HFF-Myc (cell line): ENCODE results near the gene CCS.
"Not testable (repeated sequence)": the region's sequence is repeated elsewhere in the genome, so short reads cannot be mapped to it uniquely, and the experiment has no call there.

ENCODE experiments used
- DNase-seq: peaks from one replicate; pipeline ENCODE4 v3.0.0-alpha.2; 2011; ENCODE audit warnings: low read depth; ENCODE audit errors: extremely low read depth
- H3K4me3 ChIP-seq: replicated peaks from 2 replicates; pipeline ENCODE4 v1.5.1; 2011; ENCODE audit warnings: low read depth, mild to moderate bottlenecking, control low read depth, low read length
- CTCF ChIP-seq: IDR thresholded peaks from 2 replicates; pipeline ENCODE4 v1.5.1; 2012; ENCODE audit warnings: mild to moderate bottlenecking, low read depth, low read length, control low read depth; ENCODE audit errors: missing control alignments

Gene CCS

GRCh38 chr11:66581261-66581660 is 11.7 kb upstream of the CCS start:
- no peak overlapping the region for H3K4me3 ChIP-seq
- no peak for DNase-seq
- TF ChIP-seq CTCF, result no peak

DNA sequence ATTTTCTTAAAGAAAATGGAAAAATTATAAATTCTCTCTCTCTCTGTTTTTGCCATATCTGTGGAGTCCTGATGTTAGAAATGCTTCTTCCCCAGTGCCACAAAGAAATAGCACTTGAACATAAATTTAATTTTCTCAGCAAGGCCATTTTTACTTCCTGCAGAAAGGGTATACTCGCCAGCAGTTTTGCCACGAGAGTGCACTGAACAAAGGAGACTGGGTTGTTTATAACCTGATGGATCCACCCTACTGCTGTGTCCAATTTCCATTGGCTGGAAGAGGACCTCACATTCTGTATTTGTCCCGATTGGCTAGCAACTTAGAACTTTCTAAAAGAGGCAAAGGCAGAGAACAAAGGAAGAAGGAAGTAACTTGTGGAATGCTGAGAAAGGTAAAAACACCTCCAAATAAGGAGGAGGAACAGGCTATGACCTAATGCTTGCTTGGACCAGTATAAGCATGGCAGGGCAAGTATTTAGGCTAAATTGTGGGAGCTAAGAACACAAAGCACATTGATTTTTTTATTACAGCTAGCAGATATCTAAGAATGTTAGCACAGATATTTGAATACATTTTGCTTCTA is 10.3 kb upstream of the CCS start:
- not testable (repeated sequence) for H3K4me3 ChIP-seq, DNase-seq

- not testable (repeated sequence) for DNase-seq, H3K4me3 ChIP-seq
Observed at GRCh38 chr11:66585447-66585846, 7.5 kb upstream of the CCS start.

DNA sequence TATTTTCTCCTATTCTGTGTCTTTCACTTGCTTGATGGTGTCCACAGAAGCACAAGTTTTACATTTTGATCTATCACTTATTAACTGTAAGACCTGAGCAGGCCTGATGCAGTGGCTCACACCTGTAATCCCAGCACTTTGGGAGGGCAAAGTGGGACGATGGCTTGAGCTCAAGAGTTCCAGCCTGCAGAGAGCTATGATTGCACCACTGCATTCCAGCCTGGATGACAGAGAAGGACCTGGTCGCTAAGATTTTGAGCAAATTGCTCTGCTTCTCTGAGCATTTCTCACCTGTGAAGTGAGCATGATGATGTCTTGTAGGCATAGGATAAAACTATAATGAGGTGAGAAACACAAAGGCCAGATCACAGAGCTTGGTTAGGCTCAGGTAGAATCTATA is 6.8 kb upstream of the CCS start:
- no peak for TF ChIP-seq CTCF
- no peak overlapping the region for H3K4me3 ChIP-seq
- no peak for DNase-seq

- not testable (repeated sequence) for H3K4me3 ChIP-seq, DNase-seq
Observed at GRCh38 chr11:66589315-66589714, 3.7 kb upstream of the CCS start.

GRCh38 chr11:66589996-66590675 is 2.8 kb upstream of the CCS start:
- no peak for DNase-seq
- no peak for TF ChIP-seq CTCF
- no peak overlapping the region for H3K4me3 ChIP-seq

DNA sequence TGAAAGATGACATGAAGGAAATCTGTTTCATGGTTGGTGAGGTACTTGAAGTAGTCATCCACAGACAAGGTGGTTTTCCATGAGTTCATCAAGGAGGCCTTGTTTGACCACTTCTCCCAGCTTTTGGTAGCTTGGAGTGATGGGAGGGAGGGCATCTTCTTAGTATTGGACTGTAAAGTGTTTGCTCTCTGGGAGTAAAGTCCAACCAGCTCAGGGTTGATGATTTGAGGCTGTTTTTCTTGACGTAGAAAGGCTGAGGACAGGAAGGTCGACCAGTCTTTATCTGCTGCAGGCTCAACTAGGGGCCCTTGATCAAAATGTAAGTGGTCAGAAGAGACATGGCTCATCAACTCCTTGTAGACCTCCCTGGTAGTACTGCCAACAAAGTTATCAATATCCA is 1.8 kb upstream of the CCS start:
- TF ChIP-seq CTCF, result no peak
- no peak for DNase-seq
- no peak overlapping the region for H3K4me3 ChIP-seq

DNA sequence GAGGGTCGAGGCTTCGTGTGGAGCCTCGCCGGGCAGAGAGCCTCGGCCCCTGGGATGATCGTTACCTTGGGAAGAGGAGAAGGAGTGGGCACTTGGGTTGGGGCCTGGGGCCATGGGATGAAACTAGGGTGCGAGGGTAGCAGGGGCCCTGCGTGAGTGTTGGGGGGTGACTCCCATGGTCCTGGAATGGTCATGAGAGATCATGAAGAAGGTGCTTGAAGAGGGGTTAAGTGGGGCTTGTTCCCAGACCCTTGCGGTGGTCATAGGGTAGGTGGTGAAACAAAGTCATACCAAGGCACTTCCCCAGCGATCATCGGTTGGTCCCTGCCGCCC is 284 bp downstream of the CCS start:
- no peak for TF ChIP-seq CTCF
- H3K4me3 ChIP-seq, result peak overlapping the region; percentile 59
- no peak for DNase-seq

DNA sequence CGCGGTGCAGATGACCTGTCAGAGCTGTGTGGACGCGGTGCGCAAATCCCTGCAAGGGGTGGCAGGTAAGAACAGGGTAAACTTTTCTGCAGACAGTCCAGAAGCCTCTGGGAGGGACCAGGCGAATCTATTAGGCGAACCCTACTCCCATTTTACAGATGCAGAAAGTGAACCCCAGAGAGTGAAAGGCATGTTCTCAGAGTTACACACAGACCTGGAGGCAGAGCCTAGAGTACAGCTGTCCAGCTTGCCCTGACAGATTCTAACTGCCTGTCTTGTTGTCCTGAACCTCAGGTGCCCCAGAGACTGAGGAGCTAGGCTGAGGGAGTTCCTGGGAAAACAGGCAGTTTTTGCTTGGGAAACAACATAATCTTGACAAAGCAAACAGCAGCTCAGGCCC is 665 bp downstream of the CCS start:
- peak overlapping the region; percentile 59 for H3K4me3 ChIP-seq
- DNase-seq, result no peak
- no peak for TF ChIP-seq CTCF
